ENCODE data around the gene PDE4B.

DNA sequence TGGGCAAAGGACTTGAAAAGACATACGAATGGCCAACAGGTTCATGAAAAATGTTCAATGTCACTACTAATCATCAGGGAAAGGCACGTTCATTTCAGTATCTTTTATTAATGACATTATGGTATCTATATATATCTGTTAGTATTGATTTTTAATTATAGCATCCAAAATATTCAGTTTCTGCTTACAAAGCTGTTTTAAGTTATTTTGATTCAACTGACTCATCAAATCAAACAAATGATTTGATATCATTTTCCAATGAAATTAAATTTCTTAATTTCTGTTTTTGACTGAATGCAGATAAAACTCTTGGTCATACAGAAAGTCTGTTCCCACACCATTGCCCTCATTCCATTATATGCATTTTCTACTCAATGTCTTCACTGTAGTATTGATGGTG lies 315.9 kb downstream of the PDE4B start:
- TF ChIP-seq, protein P1, sequence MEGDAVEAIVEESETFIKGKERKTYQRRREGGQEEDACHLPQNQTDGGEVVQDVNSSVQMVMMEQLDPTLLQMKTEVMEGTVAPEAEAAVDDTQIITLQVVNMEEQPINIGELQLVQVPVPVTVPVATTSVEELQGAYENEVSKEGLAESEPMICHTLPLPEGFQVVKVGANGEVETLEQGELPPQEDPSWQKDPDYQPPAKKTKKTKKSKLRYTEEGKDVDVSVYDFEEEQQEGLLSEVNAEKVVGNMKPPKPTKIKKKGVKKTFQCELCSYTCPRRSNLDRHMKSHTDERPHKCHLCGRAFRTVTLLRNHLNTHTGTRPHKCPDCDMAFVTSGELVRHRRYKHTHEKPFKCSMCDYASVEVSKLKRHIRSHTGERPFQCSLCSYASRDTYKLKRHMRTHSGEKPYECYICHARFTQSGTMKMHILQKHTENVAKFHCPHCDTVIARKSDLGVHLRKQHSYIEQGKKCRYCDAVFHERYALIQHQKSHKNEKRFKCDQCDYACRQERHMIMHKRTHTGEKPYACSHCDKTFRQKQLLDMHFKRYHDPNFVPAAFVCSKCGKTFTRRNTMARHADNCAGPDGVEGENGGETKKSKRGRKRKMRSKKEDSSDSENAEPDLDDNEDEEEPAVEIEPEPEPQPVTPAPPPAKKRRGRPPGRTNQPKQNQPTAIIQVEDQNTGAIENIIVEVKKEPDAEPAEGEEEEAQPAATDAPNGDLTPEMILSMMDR (IDR thresholded peaks at IDR 0.05) = no peak
- TF ChIP-seq EP300 (IDR thresholded peaks at IDR 0.05) = no peak
